HG03432 (cell line): ENCODE results near the gene FNDC7.
A peak's percentile ranks its signal among the peaks of the same experiment; 100 is the strongest.
"Not testable (repeated sequence)": the region's sequence is repeated elsewhere in the genome, so short reads cannot be mapped to it uniquely, and the experiment has no call there.

ENCODE experiments used
- ATAC-seq: cut with Tn5 transposase; IDR thresholded peaks from one replicate; pipeline ENCODE4 v1.9.1; 2021; ENCODE audit warnings: mild to moderate bottlenecking, moderate library complexity; ENCODE audit not compliant: unreplicated experiment

Gene FNDC7, protein sequence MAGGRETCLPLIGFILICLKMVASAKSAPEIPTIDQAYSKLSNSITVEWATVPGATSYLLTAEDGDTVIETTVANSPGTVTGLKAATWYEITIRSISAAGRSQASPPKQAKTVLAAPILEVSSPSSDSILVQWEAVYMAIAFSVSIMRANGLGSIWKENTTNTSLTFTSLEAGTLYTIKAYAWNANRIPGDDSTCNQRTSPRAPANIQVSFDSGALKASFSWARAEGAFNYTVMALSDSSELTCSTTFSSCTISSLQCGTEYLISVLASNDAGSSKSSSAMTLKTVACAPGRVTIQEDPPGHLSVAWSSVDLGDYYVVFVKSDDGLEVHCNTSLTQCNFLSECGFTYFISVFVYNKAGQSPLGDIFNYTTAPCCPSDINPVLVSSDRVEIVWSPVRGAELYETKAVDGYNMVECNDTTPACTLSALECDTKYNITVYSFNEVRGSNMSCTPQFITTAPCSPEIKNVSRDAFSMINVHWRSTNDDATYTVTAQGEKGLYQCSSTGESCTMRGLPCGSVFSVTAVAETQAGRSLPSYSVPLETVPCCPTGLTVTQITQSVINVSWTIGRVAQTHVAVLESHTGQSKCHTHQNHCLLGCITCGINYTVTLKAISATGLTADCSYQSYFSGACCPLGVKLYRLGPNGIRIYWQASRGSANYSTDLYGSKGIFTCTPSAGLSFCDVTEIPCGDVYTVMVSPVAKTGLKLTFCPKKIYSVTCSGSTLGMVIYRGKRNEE

DNA sequence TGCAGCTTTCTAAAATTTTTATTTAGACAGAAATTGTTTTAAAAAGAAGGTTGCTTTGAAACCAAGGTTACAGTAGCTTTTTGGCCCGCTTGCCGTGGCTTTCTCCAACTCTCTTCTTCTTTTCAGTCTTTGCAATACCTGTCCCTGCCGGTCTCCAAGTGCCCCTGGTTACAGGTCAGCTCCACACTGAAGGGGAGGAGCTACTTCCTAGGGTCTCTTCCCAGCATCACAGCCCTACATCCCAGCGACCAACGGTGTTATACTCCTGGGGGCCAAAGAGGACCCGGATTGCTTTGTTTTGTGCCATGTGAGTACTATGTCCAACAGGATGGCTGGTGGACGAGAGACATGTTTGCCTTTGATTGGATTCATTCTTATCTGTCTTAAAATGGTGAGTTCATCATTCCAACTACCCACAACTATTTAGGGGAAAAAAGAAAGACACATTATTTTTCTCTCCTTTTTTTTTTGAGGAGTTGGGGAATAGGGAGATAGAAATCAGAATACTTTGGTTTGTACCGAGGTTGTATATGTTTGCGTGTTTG, at the start of gene FNDC7:
TSS of gene FNDC7 (plus strand) at position 303 of the 545 bp plus-strand sequence. CDS start at position 329, 26 bp downstream.
- ATAC-seq, result no peak

DNA sequence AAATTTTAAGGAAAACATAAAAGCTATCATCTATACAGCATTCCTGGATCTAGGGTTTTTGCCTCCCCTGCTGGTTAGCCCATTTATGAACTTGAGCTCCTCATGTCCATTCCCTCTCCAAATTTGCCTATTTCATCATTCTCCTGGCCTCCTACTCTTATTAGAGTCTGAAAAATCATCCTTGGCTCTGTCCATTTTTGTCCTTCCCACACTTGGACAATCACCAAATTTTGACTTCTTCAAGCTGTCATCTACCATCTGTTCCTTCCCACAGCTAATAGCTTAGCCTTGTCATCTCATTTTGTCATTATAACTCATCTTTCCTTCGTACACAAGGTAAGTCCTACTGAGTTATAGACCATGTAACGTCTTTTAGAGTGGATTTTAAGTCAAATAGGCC, 49.6 kb upstream of the FNDC7 start:
- ATAC-seq, result no peak

- no peak for ATAC-seq
Measured at GRCh38 chr1:108664481-108664880, 48.2 kb upstream of the FNDC7 start.

DNA sequence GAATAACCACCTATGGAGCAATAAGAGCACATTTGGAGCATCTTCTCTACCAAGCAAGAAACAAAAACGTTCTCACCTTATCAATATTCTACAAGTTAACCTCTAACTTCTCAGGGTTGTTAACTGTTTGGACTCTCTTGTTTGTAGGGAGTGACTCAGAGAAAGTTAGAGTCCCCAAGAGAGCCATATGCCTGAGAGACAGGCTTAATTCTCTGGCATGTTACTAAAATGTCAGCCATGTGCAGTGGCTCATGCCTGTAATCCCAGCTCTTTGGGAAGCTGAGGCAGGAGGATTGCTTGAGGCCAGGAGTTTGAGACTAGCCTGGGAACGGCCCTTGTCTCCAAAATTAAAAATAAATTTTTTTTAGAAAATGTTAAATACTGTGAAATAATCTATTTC, 47.6 kb upstream of the FNDC7 start:
- ATAC-seq, result no peak

- ATAC-seq, result no peak
Measured at GRCh38 chr1:108665771-108666170, 46.9 kb upstream of the FNDC7 start.

GRCh38 chr1:108667422-108667821, 45.3 kb upstream of the FNDC7 start:
- not testable (repeated sequence) for ATAC-seq

DNA sequence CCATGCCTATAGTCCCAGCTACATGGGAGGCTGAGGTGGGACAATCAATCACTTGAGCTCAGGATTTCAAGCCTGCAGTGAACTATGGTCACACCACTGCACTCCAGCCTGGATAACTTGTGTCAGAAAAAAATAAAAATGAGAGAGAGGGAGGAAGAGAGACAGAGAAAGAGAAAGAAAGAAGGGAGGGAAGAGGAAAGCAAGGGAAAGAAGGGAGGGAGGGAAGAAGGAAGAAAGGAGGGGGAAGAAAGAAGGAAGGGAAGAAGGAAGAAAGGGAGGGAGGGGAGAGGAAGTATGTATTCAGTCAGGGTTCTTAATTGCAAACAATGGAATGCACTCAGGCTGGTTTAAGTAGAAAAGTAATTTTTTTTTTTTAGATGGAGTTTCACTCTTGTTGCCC, 43.9 kb upstream of the FNDC7 start:
- ATAC-seq, result no peak

GRCh38 chr1:108669679-108670078, 43.0 kb upstream of the FNDC7 start:
- ATAC-seq, result no peak

GRCh38 chr1:108670131-108670773, 42.5 kb upstream of the FNDC7 start:
- ATAC-seq, result no peak

DNA sequence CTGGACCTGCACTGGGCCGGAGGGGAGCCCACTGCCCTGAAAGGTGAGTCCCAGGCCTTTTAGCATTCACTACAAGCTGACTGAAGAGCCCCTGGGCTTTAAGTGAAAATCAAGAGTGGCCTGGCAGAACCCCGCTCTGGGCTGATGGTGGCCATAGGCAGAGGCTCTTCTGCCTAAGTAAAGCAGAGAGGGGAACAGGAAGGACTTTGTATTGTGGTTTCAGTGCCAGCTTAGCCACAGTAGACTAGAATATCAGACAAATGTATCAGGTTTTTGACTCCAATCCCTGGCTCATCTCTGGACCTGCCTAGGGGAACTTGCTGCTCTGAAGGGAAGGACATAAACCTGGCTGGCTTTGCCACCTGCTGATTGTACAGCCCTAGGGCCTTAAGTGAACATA, 41.6 kb upstream of the FNDC7 start:
- ATAC-seq, result no peak

DNA sequence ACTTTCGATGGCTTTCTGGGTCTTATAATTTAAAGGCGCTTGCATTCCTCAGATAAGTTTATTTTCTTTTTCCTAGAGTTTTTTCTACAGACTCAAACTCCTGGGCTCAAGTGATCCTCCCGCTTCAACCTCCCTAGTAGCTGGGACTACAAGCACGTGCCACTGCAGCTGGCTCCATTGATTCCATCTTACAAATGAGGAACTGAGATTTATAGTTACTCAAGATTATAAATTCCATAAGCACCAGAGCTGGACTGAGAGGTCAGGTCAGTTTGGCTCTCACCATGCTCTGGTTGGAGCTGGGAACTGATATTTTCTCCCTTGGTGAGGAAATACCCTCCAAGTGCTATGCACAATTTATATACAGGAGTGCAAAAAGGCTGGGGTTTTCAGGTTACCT, 34.0 kb upstream of the FNDC7 start:
- no peak for ATAC-seq

DNA sequence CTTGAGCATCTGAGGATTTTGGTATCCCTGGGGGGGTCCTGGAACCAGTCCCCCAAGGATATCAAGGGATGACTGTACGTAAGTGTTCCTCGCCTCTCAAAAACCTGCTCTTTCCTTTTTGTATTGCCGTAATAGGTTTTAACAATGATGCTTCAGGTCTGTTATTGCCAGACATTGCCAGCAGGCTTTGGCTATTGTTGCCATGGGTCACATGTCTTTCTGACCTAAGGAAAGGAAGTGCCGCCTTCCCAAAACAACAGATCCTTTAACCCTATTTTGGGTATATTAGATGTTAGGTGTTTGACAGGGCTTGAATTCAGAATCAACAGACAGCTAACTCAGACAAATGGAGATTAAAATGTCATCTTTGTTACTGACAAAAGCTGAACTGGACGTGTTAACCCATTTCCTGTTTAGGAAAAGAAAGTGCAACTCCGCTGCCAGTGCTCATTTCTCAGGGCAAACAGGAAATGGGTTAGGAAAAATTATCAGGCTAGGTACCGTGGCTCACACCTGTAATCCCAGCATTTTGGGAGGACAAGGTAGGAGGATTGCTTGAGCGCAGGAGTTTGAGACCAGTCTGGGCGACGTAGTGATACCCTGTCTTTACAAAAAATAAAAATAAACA, 33.0 kb upstream of the FNDC7 start:
- no peak for ATAC-seq

DNA sequence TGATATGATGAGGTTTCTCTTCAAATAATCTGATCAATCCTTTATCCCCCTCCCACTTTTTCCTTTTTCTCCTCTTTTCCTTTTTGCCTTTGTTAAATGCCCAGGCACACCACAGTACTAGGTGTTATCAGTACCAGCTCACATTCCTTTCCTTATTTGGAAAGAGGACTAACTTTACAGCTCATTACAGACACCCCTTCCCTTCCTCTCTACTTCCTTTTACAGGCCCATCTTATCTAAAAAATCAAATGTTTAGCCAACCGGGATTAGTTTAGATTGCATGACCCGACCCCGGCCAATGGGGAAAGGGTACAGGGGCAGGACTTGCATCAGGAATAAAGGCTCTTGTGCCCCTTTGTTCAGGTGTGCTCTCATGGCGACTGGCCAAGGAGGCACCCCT, 31.0 kb upstream of the FNDC7 start:
- not testable (repeated sequence) for ATAC-seq

GRCh38 chr1:108685529-108685928, 27.2 kb upstream of the FNDC7 start:
- no peak for ATAC-seq

DNA sequence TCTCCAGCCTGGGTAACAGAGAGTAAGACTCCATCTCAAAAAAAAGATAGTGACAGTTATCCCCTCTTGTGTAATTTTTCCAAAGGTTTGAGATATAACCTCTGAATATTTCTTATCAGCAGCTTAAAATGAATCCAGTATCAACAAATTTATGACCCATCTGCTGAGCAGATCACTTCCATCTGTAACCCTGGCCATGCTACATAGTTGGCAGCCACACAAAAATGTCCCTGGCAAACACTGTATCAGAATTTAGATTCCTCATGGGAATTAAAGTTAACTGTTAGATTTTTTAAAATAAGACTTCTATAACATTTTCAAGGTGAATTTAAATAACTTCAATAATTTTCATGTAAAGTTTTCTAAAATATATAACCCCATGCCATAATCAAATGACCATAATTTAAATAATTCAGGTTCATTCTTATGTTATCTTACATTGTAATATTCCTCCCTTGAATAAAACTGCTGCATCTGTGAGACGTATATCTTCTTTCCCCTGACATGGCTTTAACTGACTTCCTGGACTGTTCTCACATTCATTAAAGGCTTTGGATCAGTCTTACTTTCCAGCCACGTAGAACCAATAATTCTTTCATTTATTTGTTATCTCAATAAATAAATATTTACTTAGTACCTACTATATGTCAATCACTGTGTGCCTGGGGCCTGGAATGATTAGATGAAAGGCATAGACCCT, 25.9 kb upstream of the FNDC7 start:
- ATAC-seq, result no peak

- peak; percentile 2 for ATAC-seq
Measured at GRCh38 chr1:108691128-108691941, 21.4 kb upstream of the FNDC7 start.

DNA sequence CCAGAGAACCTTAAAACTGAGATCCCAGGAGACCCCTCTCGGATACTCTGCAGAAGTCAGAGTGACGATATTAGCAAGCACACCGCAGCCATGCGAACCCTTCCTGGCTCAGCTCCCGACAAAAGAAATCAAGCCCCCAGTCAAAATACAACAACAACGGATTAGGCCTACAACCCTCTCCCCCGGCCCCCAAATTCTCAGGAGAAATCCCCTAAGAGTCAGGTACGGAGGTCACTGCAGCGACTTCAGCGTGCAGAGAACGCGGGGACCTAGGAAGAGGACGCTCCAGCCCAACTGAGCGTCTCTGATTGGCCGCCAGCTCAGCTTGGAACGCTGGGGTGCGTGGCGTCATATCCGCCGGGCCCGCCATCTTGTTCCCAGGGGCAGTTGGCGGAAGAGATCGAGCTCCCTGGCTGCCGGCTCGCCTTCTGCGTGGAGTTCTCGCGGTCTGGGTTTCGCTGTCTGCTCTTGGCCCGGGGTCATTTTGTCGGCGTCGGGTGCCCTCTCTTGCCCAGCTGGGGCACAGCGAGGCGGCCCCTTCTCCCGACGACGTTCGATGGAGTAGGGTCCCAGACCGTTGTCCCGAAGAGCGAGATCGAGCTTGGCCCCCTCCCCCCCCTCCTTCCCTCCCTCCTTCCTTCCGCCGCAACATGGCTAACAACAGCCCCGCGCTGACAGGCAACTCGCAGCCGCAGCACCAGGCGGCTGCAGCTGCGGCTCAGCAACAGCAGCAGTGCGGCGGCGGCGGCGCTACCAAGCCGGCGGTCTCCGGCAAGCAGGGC, 20.6 kb upstream of the FNDC7 start, which contains the start of gene PRPF38B:
TSS of gene PRPF38B (plus strand) at position 369 of the 782 bp plus-strand sequence. CDS start at position 651, 282 bp downstream.
- peak; percentile 97 for ATAC-seq
